HG02973 (cell line): ENCODE measurements around the gene EPHB1.

Experiments
- ATAC-seq: cut with Tn5 transposase; IDR thresholded peaks from one replicate; pipeline ENCODE4 v1.9.1; 2021; ENCODE audit warnings: moderate library complexity; ENCODE audit not compliant: unreplicated experiment

Gene EPHB1

GRCh38 chr3:135272026-135272669, 477.1 kb downstream of the EPHB1 start:
- no peak for ATAC-seq

GRCh38 chr3:135292162-135292561, 497.1 kb downstream of the EPHB1 start:
- no peak for ATAC-seq

GRCh38 chr3:135301670-135302069, 506.6 kb downstream of the EPHB1 start:
- ATAC-seq, result no peak

GRCh38 chr3:135304378-135304777, 509.3 kb downstream of the EPHB1 start:
- no peak for ATAC-seq
